Ovary (tissue), 9 donors: ENCODE measurements around the gene BAZ1A. TPM values are rescaled to one million over a fixed set of nuclear protein-coding genes. Genes with fewer than 3 reads are reported as not detected.

Experiments used
- DNase-seq, 5 donors: peaks; one replicate each; pipeline ENCODE4 v3.0.0-alpha.2; 2019 to 2020
- H3K27ac ChIP-seq, 2 donors: fragments of 200-600 bp; one replicate each; pipeline versions ENCODE4 v1.5.1 to v1.8.0; 2019 to 2022
- H3K27me3 ChIP-seq: fragments of 200-600 bp; one replicate; pipeline ENCODE4 v1.8.0; 2022
- H3K36me3 ChIP-seq: fragments of 200-600 bp; sonication (generic); one replicate; pipeline ENCODE4 v1.5.1; 2019
- H3K4me1 ChIP-seq: one replicate; pipeline ENCODE4 v1.8.1; 2013; ENCODE audit warnings: mild to moderate bottlenecking, moderate library complexity; ENCODE audit not compliant: insufficient read depth
- H3K4me3 ChIP-seq: fragments of 200-600 bp; sonication (generic); one replicate; pipeline ENCODE4 v1.5.1; 2017
- H3K9me3 ChIP-seq, 2 donors: fragments of 200-600 bp in 1 of 2; sonication (generic) in 1 of 2; one replicate each; pipeline versions ENCODE4 v1.5.1 to v1.8.1; 2013 to 2019; ENCODE audit warnings: mild to moderate bottlenecking in 1 of 2, moderate library complexity in 1 of 2
- EP300 ChIP-seq: sonication (generic); formaldehyde crosslinking; IDR thresholded peaks from one replicate; pipeline ENCODE4 v1.6.1; 2017; ENCODE audit warnings: antibody characterized with exemption
- POLR2A ChIP-seq: fragments of 450-650 bp; IDR thresholded peaks from one replicate; pipeline ENCODE4 v1.6.1; 2017; ENCODE audit warnings: antibody characterized with exemption, mild to moderate bottlenecking, moderate library complexity
- WGBS, 3 donors: extraction: QIAGEN DNeasy Blood & Tissue Kit in 1 of 3; methylation state at CpG; one replicate each; pipeline versions ENCODE4 v1.1.5 to v1.1.7; 2013 to 2017; 5-methylcytosine and 5-hydroxymethylcytosine counted together
- intact Hi-C, 4 donors: fragments of 100-400 bp; cut with DNase I; formaldehyde crosslinking; loops; one replicate each; pipeline versions ENCODE4 v1.11.0 to v1.15.1; 2022 to 2023
- polyA plus RNA-seq, 2 donors: library from polyadenylated mRNA; stranded (reverse); fragments of 200-250 nt in 1 of 2; fragments of 350-450 nt in 1 of 2; fragmentation: Illumina TruSeq in 1 of 2; extraction: RNeasy Lipid Tissue Mini Kit (QIAGEN cat#74804) in 1 of 2; gene quantifications; one replicate each; pipeline ENCODE4 v1.2.3, GENCODE V29; 2013 to 2014
- total RNA-seq, 7 donors: library from RNA; depleted of rRNA in 2 of 7; stranded (reverse); fragments of >200 nt in 2 of 7; fragmentation: NEBNext Ultra II Directional in 3 of 7; extraction: Animal tissue kit (Norgen Biotek cat#: 25700) in 3 of 7; gene quantifications; one replicate each; pipeline versions ENCODE4 v1.1.0 to v1.2.4, GENCODE V29; 2016 to 2023
- TF ChIP-seq, protein P1 (sequence below), 3 donors: fragments of 450-650 bp in 2 of 3; fragments of 200-600 bp in 1 of 3; IDR thresholded peaks; one replicate each; pipeline versions ENCODE4 v1.5.1 to v1.8.0; 2016 to 2022; ENCODE audit warnings: antibody characterized with exemption in 3 of 3, mild to moderate bottlenecking in 1 of 3
- donor health status: DM: no; HTN: no; CAD: no; lungs with moderate emphysema.
- donor health status: DM: no; HTN: no; CAD: no.
- donor health status: Bipolar disorder and iron deficiency.
- donor health status: DM: yes; HTN: yes; CAD: no.
- donor health status: DM: no; HTN: no; CAD: no.
- donor health status: DM: yes; HTN: yes; CAD: no.

The BAZ1A gene
- total and polyA plus RNA-seq, 9 donors = 10.4 to 30.1 (median 17.9) TPM

DNA sequence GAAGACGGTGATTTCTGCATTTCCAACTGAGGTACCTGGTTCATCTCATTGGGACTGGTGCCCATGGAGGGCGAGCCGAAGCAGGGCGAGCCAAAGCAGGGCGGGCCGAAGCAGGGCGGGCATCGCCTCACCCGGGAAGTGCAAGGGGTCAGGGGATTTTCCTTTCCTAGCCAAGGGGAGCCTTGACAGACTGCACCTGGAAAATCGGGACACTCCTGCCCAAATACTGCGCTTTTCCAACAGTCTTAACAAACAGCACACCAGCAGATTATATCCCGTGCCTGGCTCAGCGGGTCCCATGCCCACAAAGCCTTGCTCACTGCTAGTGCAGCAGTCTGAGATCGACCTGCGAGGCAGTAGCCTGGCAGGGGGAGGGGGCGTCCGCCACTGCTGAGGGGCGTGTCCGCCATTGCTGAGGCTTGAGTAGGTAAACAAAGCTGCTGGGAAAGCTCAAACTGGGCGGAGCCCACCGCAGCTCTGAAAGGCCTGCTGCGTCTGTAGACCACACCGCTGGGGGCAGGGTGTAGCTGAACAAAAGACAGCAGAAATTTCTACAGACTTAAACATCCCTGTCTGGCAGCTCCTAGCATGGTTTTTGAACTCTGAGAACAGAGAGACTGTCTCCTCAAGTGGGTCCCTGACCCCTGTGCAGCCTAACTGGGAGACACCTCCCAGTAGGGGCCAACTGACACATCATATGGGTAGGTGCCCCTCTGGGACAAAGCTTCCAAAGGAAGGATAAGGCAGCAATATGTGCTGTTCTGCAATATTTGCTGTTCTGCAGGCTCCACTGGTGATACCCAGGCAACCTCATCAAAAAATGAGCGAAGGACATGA, 77.2 kb downstream of the BAZ1A start:
- H3K36me3 ChIP-seq = no peaks in the 10 kb centered on the region
- intact Hi-C loops = no loop called here
- TF ChIP-seq, protein P1, sequence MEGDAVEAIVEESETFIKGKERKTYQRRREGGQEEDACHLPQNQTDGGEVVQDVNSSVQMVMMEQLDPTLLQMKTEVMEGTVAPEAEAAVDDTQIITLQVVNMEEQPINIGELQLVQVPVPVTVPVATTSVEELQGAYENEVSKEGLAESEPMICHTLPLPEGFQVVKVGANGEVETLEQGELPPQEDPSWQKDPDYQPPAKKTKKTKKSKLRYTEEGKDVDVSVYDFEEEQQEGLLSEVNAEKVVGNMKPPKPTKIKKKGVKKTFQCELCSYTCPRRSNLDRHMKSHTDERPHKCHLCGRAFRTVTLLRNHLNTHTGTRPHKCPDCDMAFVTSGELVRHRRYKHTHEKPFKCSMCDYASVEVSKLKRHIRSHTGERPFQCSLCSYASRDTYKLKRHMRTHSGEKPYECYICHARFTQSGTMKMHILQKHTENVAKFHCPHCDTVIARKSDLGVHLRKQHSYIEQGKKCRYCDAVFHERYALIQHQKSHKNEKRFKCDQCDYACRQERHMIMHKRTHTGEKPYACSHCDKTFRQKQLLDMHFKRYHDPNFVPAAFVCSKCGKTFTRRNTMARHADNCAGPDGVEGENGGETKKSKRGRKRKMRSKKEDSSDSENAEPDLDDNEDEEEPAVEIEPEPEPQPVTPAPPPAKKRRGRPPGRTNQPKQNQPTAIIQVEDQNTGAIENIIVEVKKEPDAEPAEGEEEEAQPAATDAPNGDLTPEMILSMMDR (IDR thresholded peaks at IDR 0.05) = no peak
- no peak for TF ChIP-seq POLR2A
- no peak for TF ChIP-seq EP300
- H3K27me3 ChIP-seq = no peaks in the 10 kb centered on the region
- no peak overlapping the region for H3K27ac ChIP-seq
- H3K4me3 ChIP-seq = no peak overlapping the region
- H3K4me1 ChIP-seq = no peaks in the 10 kb centered on the region
- H3K9me3 ChIP-seq = no peaks in the 10 kb centered on the region
- WGBS, 3 donors = 94 to 98% (median 98%) methylated on average over 23 to 24 of the region's 24 CpGs
- DNase-seq = no peak

DNA sequence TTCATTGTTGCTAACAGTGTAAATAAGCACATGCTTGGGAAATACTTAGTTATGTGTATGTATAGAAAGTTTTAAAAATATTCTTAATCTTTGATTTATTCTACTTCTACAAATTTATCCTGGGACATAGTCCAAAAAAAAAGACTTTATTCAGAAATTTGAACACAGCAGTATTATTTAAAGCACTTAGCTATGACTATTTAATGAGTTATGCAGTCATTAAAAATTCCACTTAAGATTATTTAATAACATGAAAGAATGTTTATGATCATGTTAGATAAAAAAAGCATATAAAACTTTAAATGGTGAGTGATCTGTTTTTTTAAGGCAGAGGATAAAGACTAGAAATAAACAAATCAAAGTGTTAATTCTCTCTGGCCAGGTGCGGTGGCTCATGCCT, 78.3 kb downstream of the BAZ1A start:
- intact Hi-C loops = no loop called here
- Histone ChIP-seq H3K27ac (no peak overlapping the region), H3K4me3 (no peak overlapping the region), H3K4me1 (no peaks in the 10 kb centered on the region), H3K9me3 (no peaks in the 10 kb centered on the region), H3K27me3 (no peaks in the 10 kb centered on the region), H3K36me3 (no peaks in the 10 kb centered on the region)
- TF ChIP-seq EP300 (no peak), POLR2A (no peak)
- TF ChIP-seq, protein P1 (IDR thresholded peaks at IDR 0.05) = no peak
- DNase-seq = no peak
- WGBS, 3 donors = 81 to 92% (median 82%) methylated on average over 1 of the region's 1 CpG

DNA sequence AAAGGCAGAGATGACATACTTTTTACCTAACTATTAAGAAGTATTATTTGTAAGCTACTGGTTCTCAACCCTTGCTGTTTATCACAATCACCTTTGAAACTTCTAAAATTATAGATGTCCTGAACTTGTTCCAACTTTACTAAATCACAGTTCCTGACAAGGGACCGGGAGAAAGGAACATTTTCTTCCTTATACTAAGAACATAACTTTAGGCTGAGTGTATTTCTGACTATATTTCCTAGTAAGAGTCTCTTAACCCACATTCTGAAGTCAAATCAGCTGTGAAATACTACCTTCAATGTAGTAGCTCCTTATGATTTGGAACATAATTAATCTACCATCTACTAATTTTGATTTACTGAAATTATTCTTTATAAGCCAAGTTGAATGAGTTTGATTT, 80.2 kb downstream of the BAZ1A start:
- DNase-seq = no peak
- no peak overlapping the region for H3K4me3 ChIP-seq
- intact Hi-C loops = no loop called here
- H3K4me1 ChIP-seq = no peaks in the 10 kb centered on the region
- H3K27me3 ChIP-seq = no peaks in the 10 kb centered on the region
- 28 to 30% (median 29%) methylated on average over 1 of the region's 1 CpG for whole genome bisulfite sequencing, 3 donors
- no peak overlapping the region for H3K27ac ChIP-seq
- H3K9me3 ChIP-seq = no peaks in the 10 kb centered on the region
- TF ChIP-seq EP300 (no peak), POLR2A (no peak)
- TF ChIP-seq, protein P1 (IDR thresholded peaks at IDR 0.05) = no peak
- H3K36me3 ChIP-seq = no peaks in the 10 kb centered on the region

DNA sequence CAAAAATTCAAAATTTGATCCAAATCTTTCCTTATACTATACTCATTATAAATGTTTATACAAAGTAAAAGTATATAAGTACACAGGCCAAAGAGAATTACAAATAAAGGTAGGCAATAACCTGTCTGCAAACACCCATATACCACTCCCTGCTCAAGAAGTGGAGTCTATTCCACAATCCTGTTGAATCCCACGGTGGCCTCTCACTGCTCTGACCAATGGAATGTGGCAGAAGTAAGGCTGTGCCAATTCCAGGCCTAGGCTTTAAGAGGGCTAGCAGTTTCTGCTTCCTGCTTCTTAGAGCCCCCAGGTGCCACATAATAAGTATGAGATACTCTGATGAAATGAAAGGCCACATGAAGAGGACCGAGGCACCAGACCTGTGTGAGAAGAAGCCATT, 80.9 kb downstream of the BAZ1A start:
- intact Hi-C loops = no loop called here
- no peak for DNase-seq
- no peaks in the 10 kb centered on the region for H3K4me1 ChIP-seq
- TF ChIP-seq EP300 (no peak), POLR2A (no peak)
- TF ChIP-seq, protein P1 (IDR thresholded peaks at IDR 0.05) = no peak
- H3K27ac ChIP-seq = no peak overlapping the region
- H3K36me3 ChIP-seq = no peaks in the 10 kb centered on the region
- H3K4me3 ChIP-seq = no peak overlapping the region
- no peaks in the 10 kb centered on the region for H3K27me3 ChIP-seq
- WGBS, 3 donors = 84 to 89% (median 88%) methylated on average over 2 of the region's 2 CpGs
- H3K9me3 ChIP-seq = no peaks in the 10 kb centered on the region
